ENCODE measurements around the gene PFN3.
A peak's percentile ranks its signal among the peaks of the same experiment; 100 is the strongest.

The PFN3 gene

DNA sequence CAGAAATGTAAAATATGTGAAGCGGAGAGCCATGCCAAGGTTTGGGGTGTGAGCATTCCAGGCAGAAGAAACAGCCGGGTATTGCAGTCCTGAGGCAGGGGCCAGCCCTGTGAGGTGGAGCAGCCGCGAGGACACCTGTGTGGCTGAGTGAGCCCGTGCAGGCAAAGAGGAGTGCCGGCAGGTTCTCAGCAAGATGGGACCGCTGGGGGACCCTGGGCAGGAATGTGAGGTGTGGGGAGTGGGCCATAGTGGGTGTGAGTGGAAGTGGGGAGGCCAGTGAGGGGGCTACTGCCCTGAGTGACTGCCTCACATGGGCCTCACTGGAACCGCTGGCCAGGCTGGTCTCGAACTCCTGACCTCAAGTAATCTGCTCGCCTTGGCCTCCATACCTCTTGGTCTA is 38.0 kb upstream of the PFN3 start:
- DNase-seq (ENCODE audit: low read depth in 3 of 3), result no peak

DNA sequence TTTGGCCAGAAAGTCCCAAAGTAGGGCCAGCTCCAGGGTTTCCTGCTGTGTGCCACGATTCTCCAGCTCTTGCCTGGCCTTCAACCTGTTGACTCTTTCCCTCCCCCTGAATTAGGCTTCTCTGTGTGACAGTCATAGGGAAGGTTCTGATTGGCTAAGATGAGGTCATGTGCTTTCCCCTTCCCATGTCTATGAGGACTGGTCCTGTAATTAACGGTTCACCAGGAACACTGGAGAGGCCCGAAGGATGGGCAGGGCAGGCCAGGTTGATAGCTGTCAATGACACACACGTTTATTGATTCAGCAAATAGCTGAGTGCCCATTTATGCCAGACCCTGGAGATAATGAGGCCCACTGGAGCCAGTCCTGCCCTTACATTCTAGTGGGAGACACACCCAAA is 37.2 kb upstream of the PFN3 start:
- DNase-seq (ENCODE audit: low read depth in 3 of 3), result no peak

DNA sequence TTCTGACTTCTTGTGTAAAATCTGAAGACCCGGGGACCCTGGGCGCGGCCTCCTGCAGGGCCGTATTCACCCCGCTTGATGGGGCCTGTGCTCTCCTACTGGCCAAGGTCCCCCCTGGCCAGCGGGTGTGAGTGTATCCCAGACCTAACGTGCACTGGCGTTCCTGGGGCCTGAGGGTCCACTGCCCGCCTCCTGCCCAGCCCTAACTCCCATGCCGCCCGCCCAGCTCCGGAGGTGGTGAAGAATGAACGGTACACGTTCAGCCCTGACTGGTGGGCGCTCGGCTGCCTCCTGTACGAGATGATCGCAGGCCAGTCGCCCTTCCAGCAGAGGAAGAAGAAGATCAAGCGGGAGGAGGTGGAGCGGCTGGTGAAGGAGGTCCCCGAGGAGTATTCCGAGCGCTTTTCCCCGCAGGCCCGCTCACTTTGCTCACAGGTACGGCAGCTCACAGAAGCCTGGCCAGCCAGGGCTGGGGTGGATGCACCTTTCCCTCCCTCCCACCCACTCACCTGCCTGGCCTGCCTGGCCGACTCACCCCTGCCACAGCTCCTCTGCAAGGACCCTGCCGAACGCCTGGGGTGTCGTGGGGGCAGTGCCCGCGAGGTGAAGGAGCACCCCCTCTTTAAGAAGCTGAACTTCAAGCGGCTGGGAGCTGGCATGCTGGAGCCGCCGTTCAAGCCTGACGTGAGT is 35.5 kb upstream of the PFN3 start:
- DNase-seq (ENCODE audit: low read depth in 3 of 3), result no peak

DNA sequence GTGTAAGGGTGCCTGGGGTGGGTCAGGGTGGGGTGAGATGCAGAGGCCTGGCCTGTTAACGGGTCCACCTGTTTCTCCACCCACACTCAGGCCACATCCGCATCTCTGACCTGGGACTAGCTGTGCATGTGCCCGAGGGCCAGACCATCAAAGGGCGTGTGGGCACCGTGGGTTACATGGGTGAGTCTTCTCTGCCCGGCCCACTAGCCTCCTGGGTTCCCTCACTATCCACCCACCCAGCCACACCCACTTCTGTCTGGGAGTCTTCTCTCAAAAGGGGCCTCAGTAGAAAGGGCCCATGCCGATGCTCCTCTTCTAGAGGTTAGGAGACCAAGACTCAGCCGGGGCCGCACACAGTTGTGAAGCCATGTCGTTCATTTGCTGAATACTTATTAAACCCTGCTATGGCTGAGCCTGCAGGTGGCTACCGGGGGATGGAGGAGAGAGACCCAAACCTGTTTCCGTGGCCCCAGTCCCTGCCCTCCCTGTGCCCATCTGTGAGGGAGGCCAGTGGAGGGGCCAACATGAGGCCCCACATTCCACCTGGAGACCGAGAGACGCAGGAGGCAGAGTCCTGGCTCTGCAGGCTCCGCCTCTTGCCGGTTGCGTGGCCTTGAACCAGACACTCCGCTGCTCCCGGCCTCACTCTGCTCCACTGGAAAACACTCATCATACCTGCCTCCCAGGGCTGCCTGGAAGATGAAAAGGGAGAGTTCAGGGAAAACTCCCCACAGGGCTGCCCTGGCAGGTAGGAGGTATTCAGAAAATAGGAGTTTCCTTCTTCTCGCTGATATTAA is 34.7 kb upstream of the PFN3 start:
- no peak for DNase-seq (ENCODE audit: low read depth in 3 of 3)

DNA sequence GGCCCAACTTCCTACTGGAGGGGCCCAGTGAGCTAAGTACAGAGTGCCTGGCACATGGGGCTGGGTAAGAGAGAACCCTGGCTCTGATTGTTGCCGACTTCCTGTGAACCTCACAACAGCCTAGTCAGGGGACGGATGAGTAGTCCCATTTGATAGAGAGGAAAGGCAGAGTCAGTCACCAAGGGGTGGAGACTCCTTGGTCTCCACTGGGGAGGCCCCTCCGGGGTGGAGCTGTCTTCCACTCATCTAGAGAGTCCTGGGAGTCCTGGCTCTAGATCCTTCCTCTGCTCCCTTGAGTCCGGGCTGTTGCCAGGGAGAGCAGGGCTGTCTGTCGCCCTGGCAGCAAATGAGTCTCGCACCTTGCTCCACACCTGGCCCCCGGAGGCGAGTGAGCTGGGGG is 34.0 kb upstream of the PFN3 start:
- peak in 1 of 3 experiments; percentile 71 for DNase-seq (ENCODE audit: low read depth in 3 of 3)

DNA sequence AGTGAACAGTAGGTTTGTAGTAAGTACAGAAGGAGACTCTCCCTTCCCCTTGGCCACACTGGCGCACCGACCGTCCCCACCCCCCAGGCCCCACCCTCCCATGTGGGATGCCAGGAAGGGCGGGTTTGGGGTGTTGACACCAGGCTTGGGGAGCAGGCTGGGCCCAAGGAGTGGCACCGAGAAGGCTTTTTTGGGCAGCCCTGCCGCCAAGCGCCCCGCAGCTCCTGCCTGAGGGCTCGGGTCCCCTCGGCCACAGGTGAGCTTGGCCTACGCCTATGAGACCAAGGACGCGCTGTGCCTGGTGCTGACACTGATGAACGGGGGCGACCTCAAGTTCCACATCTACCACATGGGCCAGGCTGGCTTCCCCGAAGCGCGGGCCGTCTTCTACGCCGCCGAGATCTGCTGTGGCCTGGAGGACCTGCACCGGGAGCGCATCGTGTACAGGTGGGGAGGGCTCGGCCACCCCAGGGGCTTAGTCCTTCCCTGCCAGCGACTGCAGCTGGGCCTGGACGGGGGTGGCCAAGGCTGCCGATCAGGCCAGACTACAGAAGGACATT is 33.3 kb upstream of the PFN3 start:
- no peak for DNase-seq (ENCODE audit: low read depth in 3 of 3)

DNA sequence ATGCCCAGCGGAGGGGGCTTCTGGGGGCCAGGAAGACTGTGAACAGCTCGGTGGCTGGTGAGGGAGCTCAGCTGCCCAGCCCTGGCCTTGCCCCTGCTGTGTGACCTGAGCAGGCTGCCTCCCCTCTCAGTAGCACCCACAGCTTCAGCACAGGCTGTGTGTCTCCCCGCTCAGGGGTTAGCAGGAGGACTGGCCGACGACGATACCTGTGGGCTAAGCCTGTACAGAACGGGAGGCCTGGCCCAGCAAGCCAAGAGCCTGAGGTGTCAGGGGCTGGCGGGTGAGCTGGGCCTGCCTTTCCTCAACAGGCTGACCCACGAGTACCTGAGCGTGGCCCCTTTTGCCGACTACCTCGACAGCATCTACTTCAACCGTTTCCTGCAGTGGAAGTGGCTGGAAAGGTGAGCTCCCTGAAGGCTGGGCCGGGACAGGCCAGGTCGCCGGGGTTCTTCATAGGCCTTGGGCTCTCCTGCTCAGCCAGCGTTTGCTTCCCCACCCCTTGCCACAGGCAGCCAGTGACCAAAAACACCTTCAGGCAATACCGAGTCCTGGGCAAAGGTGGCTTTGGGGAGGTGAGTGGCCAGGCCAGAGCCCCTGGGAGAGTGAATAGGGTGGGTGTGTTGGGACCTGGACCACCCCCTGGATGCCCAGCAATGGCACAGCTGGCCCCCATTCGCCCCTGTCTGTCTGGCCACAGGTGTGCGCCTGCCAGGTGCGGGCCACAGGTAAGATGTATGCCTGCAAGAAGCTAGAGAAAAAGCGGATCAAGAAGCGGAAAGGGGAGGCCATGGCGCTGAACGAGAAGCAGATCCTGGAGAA is 32.6 kb upstream of the PFN3 start:
- no peak for DNase-seq (ENCODE audit: low read depth in 3 of 3)

DNA sequence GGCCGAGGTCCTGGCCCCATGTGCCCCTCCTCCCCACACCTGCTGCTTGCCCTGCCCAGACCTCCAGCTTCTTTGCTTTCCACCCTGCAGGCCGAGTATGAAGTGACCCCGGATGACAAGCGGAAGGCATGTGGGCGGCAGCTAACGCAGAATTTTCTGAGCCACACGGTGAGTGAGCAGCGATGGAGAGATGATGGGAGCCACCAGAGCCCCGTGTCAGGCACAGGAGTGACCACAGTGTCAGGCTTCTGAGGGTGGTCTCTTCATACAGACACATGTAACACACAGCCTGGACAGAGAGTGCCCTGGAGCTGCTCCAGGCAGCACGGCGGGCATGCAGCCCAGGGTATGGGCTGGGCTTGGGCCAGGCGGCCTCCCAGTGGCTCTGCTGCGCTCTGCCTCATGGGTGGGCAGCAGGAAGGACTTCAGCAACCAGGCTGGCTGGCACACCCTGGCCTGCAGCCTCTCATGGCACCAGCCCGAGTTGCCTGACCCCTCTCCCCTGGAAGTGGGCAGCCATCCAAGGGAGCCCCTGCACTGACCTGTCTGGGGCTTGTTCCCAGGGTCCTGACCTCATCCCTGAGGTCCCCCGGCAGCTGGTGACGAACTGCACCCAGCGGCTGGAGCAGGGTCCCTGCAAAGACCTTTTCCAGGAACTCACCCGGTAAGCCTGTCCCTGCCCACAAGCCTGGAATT is 31.8 kb upstream of the PFN3 start:
- peak in 1 of 3 experiments; percentile 67 for DNase-seq (ENCODE audit: low read depth in 3 of 3)

DNA sequence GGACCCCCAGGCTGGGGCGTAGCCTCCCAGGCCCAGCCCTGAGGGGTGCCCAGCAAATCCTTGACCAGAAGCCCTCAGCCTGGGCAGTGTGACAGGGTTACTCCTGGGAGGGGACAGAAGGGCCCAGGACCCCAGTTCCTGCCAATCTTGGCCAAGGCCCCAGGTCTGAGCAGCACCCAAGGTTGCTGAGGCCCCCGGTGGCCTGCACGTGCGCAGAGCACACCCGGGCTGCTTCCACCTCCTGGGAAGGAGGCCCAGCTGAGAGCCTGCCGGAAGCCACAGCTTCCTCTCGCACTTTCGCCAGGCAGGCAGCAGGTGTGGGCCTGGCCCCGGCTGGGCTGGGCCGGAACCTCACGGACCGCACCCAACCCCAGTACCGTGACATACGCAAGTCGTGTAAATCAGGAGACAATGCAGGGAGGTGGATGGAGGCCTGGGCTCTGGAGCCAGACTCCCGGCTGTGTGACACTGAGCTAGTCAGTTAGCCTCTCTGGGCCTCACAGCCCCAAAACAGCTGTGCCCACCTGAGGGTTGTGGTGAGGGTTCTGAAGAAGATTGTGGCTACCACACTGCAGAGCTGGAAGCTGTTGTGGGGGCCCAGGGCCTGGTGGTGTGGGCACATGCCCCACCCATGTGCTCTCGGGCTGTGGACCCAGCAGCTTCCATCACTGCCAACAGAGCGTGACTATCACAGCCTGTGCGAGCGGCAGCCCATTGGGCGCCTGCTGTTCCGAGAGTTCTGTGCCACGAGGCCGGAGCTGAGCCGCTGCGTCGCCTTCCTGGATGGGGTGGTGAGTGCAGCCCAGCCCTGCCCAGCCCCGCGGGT is 31.1 kb upstream of the PFN3 start:
- DNase-seq (ENCODE audit: low read depth in 3 of 3), result peak in 2 of 3 experiments; percentile 56 to 78

DNA sequence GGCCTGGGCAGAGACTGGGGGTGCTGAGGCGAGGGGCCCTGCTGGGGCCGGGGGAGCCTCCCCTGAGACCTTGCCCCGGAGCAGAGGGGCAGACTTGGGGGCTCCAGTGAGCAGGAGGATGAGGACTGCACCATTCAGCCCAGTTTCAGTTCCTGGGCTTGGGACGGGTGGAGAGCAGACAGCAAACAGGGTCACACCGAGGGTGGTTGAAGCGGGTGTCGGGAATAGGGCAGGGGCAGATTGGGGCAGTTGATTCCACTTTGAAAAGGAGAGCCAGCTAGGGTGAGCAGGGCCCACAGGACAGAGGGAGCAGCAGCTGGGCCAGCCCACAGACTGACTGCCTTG is 30.5 kb upstream of the PFN3 start:
- DNase-seq (ENCODE audit: low read depth in 3 of 3), result no peak

DNA sequence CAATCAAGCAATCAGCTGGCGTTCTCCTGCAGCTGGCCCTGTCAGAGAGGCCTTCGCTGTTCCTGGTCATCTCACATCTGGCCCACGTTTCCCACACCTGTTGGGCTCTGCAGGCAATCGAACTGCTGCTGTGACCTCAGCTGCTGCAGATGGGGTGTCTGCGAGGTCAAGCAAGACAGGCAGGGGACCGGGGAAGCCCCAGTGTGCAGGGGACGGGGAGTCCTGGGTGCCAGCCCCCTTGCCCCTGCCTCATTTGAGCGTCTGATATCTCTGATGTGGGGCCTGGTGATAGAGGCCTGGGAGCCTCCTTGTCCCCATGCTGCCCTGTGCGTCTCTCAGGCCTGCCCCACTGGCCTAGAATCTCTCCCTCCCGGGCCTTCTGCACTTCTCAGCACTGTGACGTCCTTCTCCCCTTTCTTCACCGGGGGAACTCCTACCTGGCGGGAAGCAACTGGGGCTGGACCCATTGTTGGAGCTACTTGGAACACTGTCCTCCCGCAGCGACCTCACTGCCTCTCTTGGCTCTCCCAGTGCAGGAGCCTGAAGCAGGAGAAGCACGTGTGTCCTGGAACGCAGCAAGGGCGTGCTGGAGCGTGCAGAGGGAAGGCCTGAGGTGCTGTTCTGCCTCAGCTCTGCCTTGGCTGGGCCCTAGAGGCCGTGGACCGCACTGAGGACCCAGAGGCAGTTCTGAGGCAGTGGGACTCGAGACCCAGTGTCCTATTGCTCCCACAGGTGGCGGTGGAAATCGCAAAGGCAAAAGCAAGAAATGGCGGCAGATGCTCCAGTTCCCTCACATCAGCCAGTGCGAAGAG is 29.9 kb upstream of the PFN3 start:
- DNase-seq (ENCODE audit: low read depth in 3 of 3), result no peak

DNA sequence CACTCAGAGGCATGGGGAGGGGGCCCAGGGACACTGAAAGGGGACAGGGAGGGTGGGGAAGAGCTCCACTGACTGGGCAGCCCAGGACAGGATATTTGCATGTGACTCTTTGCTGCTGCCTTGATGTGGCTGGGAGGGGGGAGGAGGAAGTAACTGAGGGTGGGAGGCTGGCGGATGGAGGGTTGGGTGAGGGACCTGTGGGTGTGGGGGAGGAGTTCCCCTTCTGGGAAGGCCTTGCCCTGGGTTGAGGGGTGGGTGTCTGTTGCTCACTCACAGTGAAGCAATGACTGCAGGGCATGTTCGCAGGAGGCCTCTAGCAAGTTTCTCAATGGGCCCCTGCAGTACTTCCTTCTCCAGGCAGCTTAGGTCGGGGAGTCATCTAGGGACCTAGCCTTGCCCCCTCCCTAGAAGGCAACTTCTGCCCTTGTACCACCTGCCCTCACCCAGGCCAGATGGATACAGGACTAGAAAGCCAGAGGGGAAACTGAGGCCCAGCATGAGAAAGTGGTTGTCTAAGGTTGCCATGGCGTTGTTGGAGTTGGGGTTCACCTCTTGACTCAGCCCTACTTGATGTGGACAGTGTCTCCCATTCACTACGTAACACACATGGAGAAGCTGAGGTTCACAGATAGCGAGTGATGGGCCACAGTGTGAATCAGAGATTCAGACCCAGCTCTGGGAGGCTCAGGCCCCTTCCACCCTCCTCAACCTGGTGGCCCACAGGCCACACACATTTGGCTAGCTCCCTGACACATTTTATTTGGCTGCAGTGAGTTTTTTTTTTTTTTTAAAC is 29.0 kb upstream of the PFN3 start:
- DNase-seq (ENCODE audit: low read depth in 3 of 3), result peak; percentile 72 to 91 (median 73)

DNA sequence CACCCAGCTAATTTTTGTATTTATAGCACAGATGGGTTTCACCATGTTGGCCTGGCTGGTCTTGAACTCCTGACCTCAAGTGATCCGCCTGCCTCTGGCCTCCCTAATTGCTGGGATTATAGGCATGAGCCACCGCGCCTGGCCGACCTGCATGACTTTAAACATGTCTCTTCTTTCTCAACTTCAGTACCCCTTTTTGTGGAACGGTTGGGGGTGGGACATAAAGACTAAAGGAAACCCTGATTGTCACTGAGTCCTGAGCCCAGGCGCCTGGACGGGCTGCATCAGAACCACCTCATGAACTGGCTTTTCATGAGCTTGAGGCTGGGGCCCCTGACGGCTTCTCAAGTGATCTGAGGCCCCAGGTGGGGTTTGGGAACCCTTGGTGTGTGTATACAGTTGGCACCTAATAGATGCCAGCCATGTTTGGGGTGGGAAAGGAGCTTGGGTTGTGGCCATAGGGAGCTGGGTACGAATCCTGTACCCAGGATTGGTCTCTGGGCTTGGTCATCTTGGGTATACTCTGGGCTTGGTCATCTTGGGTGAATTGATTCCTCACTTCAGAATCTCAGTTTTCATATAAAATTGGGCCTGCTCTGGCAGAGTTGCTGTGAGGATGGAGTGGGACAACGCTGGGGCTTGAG is 28.2 kb upstream of the PFN3 start:
- no peak for DNase-seq (ENCODE audit: low read depth in 3 of 3)

DNA sequence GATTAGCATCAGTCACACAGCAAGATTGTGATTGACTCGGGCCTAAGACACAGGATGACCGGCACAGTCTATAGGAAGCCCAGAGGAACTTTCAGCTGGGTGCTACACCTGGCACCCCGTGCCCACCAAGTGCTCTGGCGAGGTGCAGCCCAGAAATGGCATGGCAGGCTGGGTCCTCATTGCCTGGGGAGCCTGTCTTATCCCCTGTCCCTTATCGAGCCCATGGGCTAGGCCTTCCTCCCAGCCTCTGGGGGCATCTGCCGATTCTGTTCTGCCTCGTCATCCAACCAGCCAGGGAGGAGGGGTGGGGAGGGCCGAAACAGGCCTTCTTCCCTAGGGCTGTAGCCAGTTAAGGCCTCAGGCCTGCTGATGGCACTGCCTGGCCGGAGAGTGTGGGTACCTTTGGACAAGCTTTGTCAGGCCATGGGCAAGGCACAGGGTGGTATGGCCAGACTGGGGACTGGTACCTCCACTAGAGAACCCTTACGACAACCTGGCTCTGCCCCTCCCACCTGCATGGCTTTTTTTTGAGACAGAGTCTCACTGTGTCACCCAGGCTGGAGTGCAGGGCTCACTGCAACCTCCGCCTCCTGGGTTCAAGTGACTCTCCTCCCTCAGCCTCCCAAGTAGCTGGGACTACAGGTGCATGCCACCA is 27.6 kb upstream of the PFN3 start:
- DNase-seq (ENCODE audit: low read depth in 3 of 3), result no peak

DNA sequence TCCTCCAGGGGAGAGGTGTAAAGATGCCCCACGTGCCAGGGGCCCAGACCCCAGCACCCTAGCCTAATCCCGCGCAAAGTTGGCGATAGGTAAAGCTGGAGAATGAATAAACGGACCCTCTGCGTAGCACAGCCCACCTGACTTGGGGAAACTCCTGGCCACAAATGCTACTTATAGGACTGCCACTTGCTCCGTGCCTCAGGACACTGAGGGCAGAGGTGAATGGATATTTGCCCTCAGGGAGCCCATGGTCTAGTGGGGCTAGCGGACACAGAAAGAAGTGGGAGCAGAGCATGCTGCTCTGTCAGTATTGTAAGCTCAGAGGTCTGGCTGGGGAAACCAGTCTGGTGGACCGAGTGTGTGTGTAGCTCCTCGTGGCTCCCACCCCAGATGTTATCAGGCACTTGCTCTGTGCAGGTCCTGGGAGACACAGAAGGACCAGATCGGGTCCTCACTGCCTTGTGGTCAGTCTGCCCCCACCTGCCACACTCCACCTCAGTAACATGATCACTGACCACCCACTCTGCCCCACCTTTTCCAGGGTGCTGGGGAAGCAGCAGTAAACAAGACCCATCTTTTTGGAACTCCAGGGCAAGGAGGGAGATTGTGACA is 26.9 kb upstream of the PFN3 start:
- DNase-seq (ENCODE audit: low read depth in 3 of 3), result no peak

DNA sequence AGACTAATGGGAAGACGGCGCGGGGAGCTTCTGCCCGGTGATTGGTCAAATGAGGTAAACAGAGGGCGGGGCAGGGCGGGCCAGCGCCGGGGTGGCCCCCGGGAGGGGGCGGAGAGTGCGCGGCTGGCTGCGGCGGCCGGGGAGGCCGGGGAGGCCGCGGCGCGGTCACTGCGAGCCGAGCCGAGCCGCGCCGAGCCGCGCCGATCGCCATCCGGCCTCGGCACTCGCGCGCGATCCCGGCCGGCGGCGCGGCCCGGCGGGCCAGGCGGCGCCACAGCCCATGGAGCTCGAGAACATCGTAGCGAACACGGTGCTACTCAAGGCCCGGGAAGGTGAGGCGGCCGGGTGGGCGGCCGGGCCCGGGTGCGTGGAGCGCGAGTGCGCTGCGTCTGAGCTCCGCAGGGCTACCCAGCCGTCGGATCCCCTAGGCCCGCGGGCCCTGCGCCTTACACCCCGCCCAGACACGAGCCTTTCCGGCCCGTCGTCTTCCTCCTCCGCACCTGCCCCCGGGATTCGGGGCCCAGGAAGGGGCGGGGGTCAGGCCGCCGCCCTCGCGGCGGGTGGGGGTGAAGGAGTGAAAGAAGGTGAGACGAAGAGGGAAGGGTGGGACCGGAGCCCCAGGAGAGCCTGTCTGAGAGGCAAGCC is 26.2 kb upstream of the PFN3 start, which contains the start of gene GRK6:
GRK6 (plus strand) TSS at position 111 of the 645 bp plus-strand sequence; CDS start at position 281, 170 bp downstream.
- DNase-seq (ENCODE audit: low read depth in 3 of 3), result peak in 1 of 3 experiments; percentile 71
